HG03045 (cell line): ENCODE measurements around the gene HDLBP.

Experiments
- ATAC-seq: cut with Tn5 transposase; IDR thresholded peaks from one replicate; pipeline ENCODE4 v1.9.1; 2021; ENCODE audit warnings: mild to moderate bottlenecking, moderate library complexity; ENCODE audit not compliant: unreplicated experiment

Gene HDLBP

DNA sequence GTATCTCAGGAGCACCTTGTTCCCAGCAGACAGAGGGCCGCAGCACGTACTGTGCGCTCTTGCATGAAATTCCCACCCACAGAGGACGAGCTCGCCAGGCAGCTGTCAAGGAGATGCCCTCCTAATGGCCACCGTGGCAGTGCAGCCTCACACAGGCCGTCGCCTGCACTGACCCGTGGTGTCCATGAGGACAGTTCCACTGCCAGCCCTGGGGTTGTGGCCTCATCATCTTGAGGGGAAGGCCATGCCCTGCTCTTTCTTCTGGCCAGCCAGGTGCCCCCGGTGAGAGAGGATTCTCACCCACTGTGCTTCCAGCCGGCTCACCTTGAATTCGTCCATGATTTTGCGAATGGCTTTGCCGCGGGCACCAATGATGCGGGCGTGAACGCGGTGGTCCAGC is 85.0 kb downstream of the HDLBP start:
- ATAC-seq: no peak

DNA sequence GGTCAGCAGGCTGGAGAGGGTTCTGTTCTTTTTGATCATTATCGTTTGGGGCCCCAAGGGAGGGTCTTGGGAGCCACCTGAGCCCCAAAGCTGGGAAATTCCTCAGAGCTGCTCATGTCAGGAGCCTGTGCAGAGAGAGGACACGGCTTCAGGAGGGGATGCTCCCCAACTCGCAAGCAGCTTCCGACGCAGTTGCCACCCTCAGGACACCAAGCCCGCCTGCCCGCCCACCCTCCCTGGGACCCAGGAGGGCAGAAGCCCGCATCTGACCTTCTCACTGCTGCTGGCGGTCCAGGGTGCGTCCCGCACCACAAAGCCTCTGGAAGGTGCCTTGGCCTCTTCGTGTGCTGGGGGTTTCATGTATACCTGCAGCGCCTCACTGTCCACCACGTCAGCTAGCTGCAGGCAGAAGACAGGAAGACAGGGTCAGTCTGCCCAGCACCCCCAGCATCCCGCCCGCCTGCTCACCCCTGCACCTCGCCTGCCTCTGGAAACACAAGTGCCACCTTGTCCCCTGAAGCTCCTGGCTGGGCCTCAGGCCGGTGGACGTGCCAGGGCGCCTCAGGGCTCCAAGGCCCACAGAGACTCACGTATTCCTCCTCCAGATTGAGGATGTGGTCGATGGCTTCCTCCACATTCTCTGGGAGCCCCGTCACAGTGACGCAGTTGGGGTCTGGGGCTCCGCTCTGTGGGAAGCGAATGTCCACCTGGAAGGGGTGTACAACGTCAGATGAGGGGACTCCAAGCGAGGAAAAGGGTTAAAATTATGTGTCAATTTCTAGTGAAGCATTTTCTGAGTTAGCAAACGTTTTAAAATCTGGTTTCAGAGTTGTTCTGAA is 85.7 kb downstream of the HDLBP start:
- ATAC-seq: no peak

DNA sequence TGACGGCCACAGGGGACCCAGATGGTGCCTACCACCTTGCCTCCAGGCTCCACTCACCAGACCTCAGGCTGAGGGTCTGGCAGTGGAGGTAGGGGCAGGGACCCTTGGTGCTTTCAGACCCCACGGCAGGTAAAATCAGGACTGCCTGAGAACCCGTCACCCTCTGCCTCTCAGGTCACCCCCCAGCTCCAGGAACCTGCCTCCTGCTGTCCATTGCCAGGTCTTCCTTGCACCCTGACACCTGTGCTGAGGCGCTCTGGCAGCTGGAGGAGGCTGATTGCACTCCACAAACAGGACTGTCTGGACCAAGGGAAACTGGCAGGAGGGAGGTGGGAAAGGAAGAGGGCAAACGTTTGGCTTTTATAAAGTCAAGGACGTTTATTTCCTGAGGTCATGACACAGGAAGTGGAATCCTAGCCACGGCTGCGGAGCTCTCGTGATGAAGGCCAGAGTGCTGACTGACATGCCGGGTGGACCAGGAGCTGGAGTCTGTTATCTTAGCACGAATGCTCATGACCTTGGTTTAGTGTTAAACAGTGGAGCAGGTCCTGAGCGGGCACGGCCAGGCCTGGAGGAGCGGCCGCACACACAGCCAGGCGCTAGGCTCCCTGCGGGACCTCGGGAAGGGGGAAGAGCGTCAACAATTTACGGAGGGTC is 86.5 kb downstream of the HDLBP start:
- no peak for ATAC-seq

DNA sequence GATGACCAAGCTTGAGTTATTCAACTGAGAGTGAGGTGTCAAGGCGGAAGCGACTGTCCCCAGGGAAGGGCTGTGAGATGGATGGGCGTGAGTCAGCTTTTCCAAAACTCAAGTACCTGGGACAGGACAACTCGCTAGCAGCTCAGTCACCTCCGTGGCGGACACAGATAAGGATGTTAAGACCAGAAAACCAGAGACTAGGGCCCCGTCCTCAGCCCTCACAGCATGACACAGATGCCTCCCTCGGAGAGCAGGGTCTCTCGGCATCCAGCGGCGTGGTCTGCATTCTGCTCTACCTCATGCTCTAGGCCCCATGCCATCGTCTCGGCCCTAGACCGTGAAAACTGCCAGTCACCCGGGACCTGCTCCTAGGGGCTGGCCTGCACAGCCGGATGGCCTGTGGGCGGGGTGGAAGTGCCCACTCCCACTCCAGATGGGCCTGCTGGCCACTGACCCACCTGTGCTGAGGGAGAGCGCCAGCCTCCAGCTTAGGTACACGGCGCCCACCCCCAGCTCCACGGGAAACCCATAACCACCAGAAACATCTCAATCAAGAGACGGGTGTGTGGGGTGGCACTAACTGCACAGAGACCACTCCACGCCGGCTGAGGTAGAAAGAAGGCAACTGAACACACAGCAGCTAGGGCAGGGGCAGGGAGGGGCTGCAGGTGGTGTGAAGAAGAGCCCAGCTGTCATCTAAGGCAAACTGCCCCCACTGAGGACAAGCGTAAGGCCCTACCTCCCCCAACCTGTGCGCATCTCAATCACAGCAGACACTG is 87.2 kb downstream of the HDLBP start:
- no peak for ATAC-seq

DNA sequence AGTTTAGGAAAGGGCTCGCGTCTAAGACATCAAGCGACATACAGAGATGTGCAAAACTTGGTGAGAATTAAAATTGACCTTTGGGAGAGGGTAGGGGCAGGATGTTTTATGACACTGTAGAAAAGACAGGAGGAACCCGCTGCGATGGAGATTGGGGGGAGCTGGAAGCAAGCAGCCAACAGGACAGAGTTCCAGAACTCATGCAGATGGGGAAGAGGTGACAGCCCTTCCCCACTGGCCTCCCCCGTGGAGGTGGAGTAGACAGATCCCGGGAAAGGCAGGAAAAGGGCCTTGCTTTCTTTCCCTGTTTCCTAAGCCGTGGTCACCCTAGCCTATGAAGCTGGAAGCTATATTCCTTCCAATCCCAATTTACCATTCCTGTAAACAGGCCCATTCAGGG is 87.9 kb downstream of the HDLBP start:
- ATAC-seq: no peak

DNA sequence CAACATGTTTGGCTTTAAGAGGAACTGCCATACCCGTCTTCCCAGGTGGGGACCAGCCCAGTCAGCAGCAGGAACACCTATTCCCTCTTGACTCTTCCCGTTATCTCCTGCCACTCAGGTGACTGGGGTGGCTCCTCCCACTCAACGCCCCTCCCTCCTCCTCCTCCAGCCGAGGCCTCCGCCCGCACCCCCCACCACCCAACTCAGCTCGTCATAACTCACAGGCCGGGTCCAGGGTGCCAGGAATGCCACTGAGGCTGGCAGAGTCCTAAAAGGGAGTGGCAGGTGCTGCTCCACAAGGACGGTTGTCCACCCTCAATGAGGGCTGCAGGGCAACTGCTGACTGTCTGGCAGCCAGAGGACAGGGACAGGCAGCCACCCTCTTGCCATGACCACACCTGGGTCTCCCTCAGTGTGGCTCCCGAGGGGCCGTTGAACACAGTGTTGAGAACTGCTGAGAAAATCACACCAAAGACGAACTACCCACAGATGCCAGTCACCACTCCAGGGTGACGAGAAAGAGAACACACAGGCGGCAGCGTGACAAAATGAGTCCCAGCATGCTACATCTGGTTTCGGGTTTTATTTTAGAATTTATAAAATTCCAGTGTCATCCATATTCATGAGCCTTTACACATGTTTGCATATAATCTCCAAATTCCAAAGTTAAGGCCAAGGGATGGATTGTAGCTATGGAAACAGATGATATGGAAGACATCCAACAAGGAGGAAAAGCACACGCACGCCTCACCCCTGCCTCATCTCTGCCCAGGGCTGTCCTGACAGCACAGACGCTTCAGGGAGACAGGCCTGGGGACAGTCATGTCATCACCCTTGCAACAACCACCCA is 88.5 kb downstream of the HDLBP start:
- no peak for ATAC-seq

DNA sequence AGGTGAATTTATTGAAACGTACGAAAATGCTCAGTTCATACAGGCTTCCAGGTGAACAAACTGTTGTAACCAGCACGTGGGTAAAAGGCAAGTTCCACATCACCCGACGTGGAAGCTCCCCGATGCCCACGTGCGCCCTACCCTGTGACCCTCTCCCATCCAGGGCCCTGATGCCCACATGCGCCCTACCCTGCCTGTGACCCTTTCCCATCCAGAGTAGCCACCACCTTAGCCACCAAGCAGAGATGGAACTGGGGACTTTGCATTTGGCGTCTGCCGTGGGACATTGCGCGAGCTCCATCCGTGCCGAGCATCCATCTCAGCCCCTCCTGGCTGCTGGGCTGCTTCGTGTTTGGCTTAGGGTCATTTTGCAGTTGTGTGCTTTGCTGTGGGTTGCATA is 89.5 kb downstream of the HDLBP start:
- ATAC-seq: no peak

DNA sequence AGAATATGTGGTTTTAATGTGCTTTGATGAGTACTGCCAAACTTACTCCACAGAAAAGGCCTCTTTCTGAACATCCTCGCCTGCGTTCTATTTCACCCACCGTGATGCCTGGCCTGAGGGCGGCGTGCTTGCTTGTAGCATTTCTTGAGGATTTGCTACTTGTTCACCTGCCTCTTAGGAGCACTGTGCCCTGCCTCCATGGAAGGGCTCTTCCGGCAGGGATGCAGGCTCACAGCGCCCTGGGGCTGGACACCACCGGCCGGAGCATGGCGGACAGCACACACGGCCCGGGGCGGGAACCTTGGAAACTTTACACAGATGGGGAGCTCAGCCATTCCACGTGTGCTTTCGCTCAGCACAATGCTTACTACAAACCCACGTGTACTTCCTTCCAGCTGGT is 89.9 kb downstream of the HDLBP start:
- ATAC-seq: no peak

DNA sequence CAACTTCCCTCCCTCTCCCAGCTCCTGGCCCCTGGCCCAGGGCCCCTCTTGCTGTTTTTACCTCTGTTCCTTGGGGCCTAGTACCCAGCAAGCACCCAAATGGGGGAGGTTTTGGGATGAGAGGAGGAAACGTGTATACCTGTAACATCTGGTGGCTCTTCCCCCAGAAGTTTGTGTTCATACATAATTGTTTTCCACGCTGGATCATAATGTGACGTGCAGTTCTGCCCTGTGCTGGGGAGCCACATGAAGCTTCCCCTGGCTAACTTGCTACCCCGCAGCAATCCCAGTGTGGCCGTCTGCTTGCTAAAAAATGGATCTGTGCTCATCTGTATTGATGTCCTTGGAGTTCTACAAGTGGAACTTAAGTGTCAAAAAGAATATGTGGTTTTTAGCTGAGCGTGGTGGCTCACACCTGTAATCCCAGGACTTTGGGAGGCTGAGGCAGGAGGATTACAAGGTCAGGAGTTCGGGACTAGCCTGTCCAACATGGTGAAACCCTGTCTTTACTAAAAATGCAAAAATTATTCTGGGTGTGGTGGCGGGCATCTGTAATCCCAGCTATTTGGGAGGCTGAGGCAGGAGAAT is 90.5 kb downstream of the HDLBP start:
- ATAC-seq: no peak

DNA sequence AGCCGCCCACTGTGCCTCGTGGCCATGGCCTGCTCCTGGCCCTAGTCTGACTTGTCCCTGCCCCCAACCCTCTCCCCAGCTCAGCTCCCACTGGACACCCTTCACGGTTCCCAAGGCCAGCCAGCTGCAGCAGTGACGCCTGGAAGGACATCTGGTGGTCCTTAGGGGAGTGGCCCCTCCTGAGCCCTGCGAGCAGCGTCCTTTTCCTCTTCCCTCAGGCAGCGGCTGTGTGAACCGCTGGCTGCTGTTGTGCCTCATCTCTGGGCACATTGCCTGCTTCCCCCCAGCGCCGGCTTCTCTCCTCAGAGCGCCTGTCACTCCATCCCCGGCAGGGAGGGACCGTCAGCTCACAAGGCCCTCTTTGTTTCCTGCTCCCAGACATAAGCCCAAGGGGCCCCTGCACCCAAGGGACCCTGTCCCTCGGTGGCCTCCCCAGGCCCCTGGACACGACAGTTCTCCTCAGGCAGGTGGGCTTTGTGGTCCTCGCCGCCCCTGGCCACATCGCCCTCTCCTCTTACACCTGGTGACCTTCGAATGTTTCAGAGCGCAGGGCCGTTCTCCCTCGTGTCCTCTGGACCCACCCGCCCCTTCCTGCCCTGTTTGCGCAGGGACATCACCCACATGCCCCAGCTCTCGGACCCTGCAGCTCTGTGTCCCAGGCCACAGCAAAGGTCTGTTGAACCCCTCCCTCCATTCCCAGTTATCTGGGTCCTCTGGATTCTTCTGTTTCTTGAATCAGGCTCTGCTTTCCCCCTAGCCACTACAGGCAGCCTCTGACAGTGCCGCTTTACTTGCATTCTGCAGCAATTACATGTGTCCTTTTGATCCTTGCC is 91.2 kb downstream of the HDLBP start:
- no peak for ATAC-seq

DNA sequence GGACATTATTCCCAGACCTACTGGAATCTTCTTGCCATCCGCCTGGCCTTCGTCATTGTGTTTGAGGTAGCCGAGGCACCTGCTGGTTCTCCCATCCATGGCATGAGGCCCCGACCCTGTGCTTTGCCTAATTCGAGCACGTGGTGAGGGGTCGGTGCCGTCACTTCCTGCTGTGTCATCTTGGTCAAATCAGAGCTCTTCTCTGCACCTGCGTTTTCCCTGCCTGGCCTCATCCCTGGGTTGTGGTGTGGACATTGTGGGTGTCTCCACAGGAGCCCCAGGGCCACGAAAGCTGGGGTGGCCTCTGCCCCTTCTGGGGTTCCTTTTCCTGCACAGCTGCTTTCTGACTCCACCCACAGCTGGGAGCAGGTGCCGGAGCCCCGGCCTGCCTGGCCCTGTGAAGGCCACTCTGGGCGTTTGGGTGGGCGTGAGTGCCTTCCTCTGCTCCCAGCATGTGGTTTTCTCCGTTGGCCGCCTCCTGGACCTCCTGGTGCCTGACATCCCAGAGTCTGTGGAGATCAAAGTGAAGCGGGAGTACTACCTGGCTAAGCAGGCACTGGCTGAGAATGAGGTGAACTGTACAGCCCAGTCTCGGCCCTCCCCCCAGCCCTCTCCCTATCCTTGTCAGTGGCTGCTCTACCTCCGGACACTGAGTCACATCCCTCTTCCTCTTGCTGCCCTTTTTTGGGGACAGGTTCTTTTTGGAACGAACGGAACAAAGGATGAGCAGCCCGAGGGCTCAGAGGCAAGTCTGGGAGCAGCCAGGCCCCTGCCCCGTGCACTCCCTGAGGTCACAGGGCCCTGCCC is 92.1 kb downstream of the HDLBP start:
- ATAC-seq: no peak

DNA sequence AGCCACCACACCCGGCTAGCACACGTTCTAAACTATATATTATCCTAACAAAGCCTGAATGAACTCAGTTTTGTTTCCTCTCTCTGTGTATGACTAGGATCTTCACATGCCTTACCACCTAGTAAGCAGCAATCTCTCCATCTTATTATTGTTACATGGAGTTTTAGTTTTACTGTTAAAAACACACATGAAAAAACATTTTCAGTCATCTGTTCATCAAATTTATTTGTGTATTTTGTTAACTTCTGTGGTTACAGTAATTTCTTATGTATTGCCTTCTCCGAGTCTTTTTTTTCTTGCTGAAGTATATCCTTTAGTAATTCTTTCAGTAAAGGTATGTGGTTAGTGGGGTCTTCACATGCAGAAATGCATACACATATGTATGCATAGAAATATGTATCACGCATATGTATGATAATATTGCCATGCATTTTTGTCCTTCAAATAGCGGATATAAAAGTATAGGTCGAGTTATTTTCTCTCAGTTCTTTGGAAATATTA is 95.6 kb downstream of the HDLBP start:
- no peak for ATAC-seq

DNA sequence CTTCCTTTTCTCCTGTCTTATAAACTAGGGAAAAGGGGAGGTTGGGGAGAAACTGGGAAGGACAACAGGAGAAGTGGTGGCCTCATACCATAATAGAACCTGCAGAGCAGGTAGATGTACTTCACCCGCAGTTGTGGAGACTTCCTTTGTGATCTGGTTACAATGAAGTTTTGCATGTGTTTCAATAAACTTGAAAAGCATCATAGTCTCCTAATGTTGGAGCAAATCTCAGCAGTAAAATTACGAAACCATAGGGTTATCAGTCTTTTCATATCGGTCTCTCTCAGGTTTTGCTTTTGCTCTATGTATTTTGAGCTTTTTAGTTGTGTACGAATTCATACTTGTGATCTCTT is 96.5 kb downstream of the HDLBP start:
- no peak for ATAC-seq

DNA sequence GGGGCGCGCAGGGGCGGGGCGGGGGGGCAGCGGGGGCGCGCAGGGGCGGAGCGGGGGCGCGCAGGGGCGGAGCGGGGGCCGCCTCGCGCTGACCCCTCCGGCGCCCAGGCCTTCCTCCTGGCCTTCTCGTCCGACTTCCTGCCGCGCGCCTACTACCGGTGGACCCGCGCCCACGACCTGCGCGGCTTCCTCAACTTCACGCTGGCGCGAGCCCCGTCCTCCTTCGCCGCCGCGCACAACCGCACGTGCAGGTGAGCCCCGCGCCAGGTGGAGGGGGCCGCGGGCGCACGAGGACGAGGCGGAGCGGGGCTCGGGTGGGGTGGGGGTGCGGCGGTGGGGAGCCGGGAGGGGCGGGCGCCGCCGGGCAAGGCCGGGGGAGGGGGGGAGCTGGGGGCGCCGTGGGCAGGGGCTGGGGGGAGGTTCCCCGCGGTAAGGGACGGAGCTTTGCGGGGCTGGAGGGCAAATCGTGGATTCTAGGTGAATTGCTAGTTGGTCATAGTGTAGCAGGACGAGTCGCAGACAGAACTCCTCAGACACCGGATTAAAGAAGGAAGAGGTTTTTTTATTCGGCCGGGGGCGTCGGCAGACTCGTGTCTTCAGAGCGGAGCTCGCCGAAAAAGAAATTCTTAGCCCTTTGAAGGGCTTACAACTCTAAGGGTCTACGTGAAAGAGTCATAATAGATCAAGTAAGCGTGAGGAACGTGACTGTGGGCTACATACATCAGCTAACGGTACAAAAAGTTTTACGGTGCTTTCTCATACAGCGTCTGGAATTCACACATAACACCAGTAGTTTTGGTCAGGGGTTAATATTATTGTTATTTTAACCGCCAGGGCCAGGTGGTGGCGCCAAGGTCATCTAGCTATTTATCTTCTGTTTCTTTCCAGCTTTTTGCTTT is 97.1 kb downstream of the HDLBP start:
- ATAC-seq: no peak

DNA sequence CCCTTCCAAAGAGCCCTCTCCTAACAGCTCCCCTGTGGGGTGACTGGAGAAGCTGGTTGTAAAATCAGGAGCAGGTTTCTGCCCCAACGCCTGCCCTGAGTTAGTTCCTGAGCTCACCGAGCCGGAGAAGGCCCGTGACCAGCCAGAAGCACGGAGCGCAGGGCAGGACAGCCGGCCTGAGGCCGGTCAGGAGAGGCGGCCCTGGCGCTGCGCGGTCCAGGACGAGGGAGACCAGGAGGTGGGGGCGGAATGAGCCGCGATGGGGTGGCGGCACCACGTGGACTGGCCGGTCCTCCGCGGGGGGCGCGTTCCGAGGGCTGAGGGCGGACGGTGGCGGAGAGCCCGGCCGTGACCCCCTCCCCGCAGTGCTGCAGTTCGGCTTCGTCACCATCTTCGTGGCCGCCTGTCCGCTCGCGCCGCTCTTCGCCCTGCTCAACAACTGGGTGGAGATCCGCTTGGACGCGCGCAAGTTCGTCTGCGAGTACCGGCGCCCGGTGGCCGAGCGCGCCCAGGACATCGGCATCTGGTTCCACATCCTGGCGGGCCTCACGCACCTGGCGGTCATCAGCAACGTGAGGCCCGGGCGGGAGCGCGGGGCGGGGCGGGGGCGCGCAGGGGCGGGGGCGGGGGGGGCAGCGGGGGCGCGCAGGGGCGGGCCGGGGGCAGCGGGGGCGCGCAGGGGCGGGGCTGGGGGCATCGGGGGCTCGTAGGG is 98.0 kb downstream of the HDLBP start:
- ATAC-seq: no peak

DNA sequence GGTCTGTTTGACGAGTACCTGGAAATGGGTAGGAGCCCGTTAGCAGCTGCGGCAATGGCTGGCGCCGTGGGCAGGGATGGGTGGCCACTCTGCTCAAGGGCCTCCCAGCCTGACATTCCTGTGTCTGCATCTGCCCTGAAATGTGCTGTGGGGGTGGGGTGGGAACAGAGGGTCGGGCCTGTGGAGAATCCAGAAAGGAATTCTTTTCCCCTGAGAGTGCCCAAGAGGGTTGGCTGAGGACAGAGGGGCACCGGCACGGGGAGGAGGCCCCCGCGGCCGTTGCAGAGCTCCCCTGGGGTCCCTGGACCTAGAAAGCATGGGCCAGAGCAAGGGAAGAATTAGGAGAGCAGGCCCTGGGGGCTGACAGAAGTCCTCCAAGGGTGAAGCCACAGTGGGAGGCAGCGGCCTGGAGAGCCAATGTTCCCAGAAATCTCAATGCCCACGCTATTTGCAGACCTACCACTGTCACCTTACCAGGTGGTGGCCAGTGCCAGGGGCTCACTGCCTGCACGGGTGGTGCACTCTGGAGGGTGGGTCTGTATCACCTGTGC is 99.2 kb downstream of the HDLBP start:
- no peak for ATAC-seq

DNA sequence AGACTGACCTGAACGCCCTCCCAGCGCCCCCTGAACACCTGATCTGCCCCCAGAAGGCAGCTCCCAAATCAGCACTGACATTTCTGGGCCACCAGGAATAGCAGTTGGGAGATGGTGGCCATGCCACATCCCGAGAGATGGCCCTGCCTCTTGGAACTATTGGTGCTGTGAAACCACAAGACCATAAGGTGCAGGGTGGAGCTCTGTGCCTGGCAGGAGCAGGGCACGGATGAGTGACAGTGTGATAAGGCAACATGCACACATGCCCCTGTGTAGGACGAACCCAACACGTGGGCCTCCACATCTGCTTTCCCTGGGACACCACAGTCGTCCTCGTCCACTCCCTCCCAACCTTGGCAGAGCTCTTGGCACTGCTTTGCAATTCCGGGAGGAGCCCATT is 100.1 kb downstream of the HDLBP start:
- no peak for ATAC-seq
